Measurements from ENCODE around the gene DAAM1. TPM values are rescaled to one million over a fixed set of nuclear protein-coding genes. Genes with fewer than 3 reads are reported as not detected.

The DAAM1 gene
- total RNA-seq, 1 donor from 2014 or later = 40.7 TPM

DNA sequence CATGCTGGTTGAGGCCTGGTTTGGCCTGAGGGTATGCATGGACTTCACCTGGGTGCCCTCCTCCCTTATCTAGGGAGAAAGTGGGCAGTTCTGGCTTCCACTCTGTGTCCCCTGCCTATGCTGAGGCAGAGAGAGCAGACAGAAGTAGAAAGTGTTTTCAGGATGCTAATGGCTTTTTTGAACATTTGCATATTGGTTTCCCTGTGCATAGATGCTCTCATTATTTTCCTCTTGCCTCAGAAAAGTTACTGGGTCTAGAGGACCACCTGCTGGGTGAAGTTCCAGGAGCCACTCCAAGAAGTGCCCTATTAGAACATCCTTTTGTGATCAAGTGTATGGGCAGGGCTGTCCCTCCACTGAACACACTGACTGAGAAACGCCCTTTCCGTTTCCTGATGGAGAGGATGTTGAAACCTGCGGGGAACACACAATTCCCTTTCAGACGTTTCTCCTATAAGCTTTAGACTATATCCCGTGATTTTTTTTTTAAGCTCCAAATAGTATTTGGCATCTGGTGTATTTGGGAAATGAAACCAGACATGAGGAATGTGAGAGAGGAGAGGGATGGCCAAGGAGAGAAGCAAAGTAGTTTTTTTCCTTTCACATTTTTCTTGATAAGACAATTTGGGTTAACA lies 66.6 kb downstream of the DAAM1 start:
- Mint-ChIP-seq H3K27me3 (ENCODE audit: low read depth) (no peaks in the 10 kb centered on the region), H3K36me3 (ENCODE audit: low read depth) (peaks cover 5% of the 10 kb centered on the region), H3K9me3 (ENCODE audit: low read depth) (no peaks in the 10 kb centered on the region), H3K27ac (ENCODE audit: unreplicated experiment) (peak overlapping the region; percentile 92), H3K4me3 (ENCODE audit: unreplicated experiment) (peak overlapping the region; percentile 40), H3K4me1 (ENCODE audit: low read depth) (peaks cover 52% of the 10 kb centered on the region)
- TF ChIP-seq, protein P1, sequence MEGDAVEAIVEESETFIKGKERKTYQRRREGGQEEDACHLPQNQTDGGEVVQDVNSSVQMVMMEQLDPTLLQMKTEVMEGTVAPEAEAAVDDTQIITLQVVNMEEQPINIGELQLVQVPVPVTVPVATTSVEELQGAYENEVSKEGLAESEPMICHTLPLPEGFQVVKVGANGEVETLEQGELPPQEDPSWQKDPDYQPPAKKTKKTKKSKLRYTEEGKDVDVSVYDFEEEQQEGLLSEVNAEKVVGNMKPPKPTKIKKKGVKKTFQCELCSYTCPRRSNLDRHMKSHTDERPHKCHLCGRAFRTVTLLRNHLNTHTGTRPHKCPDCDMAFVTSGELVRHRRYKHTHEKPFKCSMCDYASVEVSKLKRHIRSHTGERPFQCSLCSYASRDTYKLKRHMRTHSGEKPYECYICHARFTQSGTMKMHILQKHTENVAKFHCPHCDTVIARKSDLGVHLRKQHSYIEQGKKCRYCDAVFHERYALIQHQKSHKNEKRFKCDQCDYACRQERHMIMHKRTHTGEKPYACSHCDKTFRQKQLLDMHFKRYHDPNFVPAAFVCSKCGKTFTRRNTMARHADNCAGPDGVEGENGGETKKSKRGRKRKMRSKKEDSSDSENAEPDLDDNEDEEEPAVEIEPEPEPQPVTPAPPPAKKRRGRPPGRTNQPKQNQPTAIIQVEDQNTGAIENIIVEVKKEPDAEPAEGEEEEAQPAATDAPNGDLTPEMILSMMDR (IDR thresholded peaks at IDR 0.05) = no peak
- DNase-seq (ENCODE audit: low spot score) = no peak

DNA sequence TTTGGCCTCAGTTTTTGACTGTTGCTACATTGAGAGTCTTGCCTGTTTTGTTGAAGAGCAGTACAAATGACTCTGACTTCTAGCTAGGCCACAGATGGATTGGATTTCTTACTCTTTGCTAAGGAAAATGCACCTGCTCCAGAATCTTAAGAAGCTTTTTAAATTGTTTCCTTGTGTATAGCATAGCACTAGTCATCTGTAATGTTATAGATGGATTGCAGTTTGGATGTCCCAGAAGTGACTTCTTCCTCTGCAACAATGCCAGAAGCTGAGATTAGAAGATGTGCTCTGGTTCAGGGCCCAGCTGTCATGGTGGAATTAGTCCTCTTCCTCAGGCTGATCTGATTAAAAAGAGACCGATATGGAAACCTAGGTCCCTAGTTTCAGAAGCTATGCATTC lies 67.9 kb downstream of the DAAM1 start:
- Mint-ChIP-seq H3K27ac (ENCODE audit: unreplicated experiment) (no peak overlapping the region), H3K36me3 (ENCODE audit: low read depth) (peaks cover 5% of the 10 kb centered on the region), H3K4me1 (ENCODE audit: low read depth) (peaks cover 50% of the 10 kb centered on the region), H3K9me3 (ENCODE audit: low read depth) (no peaks in the 10 kb centered on the region), H3K4me3 (ENCODE audit: unreplicated experiment) (no peak overlapping the region), H3K27me3 (ENCODE audit: low read depth) (no peaks in the 10 kb centered on the region)
- no peak for DNase-seq (ENCODE audit: low spot score)
- TF ChIP-seq, protein P1 (IDR thresholded peaks at IDR 0.05) = no peak

DNA sequence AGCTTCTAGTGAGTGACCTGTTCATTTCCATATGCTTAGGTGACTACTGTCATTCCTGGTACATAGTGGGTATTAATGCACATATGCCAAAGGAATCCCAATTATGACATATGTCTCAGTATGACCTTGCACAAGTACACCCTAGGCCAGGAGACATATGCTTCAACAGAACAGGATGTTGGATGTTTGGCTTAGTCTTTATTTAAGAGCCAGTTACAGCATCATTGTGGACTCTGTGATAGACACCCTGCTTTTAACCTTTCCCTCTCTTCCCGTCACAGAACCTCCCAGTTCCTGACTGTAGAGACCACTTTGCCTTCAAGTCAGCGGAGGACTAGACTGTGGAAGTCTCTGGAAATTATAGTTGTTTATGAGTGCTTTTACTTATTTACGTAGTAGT lies 72.9 kb downstream of the DAAM1 start:
- Mint-ChIP-seq H3K27ac (ENCODE audit: unreplicated experiment) (no peak overlapping the region), H3K27me3 (ENCODE audit: low read depth) (no peaks in the 10 kb centered on the region), H3K36me3 (ENCODE audit: low read depth) (peaks cover 17% of the 10 kb centered on the region), H3K9me3 (ENCODE audit: low read depth) (no peaks in the 10 kb centered on the region), H3K4me1 (ENCODE audit: low read depth) (peaks cover 1% of the 10 kb centered on the region), H3K4me3 (ENCODE audit: unreplicated experiment) (no peak overlapping the region)
- TF ChIP-seq, protein P1 (IDR thresholded peaks at IDR 0.05) = no peak
- no peak for DNase-seq (ENCODE audit: low spot score)

DNA sequence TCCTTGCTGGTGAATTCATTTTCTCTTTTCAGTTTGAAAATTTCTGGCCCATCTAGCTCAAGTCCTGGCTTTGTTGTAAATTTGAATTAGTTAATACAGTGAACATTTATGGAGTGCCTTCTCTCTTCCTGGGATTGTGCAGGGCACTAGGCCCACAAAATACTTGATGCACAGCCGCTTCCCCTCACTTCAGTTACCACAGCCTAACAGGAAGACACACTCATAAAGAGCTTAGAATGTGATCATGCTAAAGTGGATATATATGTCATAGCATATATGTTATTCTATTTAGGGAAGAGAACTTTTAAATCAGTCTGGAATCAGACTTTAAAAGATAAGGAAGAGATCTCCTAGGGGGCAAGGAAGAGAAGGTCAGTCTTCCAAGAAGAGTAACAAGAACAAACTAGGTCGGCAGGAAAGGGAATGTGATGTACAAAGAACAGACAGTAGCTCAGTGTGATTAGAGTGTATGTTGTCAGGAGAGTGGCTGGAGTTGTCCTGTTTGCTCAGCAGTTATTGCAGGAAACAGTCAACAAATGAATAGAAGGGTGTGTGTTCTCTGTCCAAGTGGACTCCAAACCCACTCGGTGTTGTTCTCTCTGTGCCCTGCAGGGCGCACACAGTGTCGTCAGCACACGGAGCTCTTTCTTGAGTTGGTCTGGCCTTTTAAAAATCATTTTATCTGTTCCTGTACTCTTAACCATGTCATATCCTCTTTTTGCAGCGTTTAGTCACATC lies 74.4 kb downstream of the DAAM1 start:
- H3K27me3 Mint-ChIP-seq (ENCODE audit: low read depth) = no peaks in the 10 kb centered on the region
- H3K4me3 Mint-ChIP-seq (ENCODE audit: unreplicated experiment) = no peak overlapping the region
- H3K4me1 Mint-ChIP-seq (ENCODE audit: low read depth) = peaks cover 5% of the 10 kb centered on the region
- H3K9me3 Mint-ChIP-seq (ENCODE audit: low read depth) = no peaks in the 10 kb centered on the region
- DNase-seq (ENCODE audit: low spot score) = no peak
- H3K36me3 Mint-ChIP-seq (ENCODE audit: low read depth) = peaks cover 14% of the 10 kb centered on the region
- no peak overlapping the region for H3K27ac Mint-ChIP-seq (ENCODE audit: unreplicated experiment)
- TF ChIP-seq, protein P1 (IDR thresholded peaks at IDR 0.05) = peak; percentile 35

DNA sequence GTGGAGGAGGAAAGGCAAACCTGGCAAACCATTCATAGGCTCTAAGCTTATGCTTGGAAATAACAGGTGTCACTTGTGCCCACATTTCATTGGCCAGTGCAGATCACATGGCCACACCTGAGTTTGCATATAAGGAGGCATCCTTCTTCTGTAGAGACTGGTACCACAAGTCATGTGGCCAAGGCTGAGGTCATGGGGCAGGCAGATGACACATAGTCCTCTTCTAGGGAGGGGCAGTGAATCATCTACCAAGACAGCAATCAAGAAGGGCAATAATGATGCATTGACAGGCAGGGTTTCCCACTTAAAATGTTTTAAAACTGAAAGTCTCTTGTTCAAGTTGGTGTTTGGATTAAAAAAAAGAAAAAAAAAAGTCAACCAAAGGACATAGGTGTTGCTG lies 77.3 kb downstream of the DAAM1 start:
- TF ChIP-seq, protein P1 (IDR thresholded peaks at IDR 0.05) = no peak
- Mint-ChIP-seq H3K4me1 (ENCODE audit: low read depth) (peaks cover 33% of the 10 kb centered on the region), H3K4me3 (ENCODE audit: unreplicated experiment) (no peak overlapping the region), H3K27me3 (ENCODE audit: low read depth) (no peaks in the 10 kb centered on the region), H3K9me3 (ENCODE audit: low read depth) (no peaks in the 10 kb centered on the region), H3K36me3 (ENCODE audit: low read depth) (peaks cover 11% of the 10 kb centered on the region), H3K27ac (ENCODE audit: unreplicated experiment) (peak overlapping the region; percentile 32)
- no peak for DNase-seq (ENCODE audit: low spot score)
